Activated T-cell treated with anti-CD3 and anti-CD28 coated beads, Interleukin-2, amount 50 U/mL, for 24 hours (primary cell): ENCODE measurements around the gene NFS1.

Source experiments
- DNase-seq: peaks from one replicate; pipeline ENCODE4 v3.0.0-alpha.2; 2020
- H3K27ac Mint-ChIP-seq: 2 replicates; pipeline ENCODE4 v1.8.0; 2020; ENCODE audit warnings: mild to moderate bottlenecking, mixed read lengths
- H3K27me3 Mint-ChIP-seq: 2 replicates; pipeline ENCODE4 v1.8.0; 2020; ENCODE audit warnings: mixed read lengths
- H3K36me3 Mint-ChIP-seq: 2 replicates; pipeline ENCODE4 v1.8.0; 2020; ENCODE audit warnings: low read depth, mixed read lengths
- H3K4me1 Mint-ChIP-seq: 2 replicates; pipeline ENCODE4 v1.8.0; 2020; ENCODE audit warnings: low read depth, mixed read lengths
- H3K4me3 Mint-ChIP-seq: 2 replicates; pipeline ENCODE4 v1.8.0; 2020; ENCODE audit warnings: mild to moderate bottlenecking, moderate library complexity, mixed read lengths
- H3K9me3 Mint-ChIP-seq: 2 replicates; pipeline ENCODE4 v1.8.0; 2020; ENCODE audit warnings: mixed read lengths

Gene NFS1

GRCh38 chr20:35636095-35636494 lies 63.1 kb downstream of the NFS1 start:
- no peaks in the 10 kb centered on the region for H3K27me3 Mint-ChIP-seq
- no peaks in the 10 kb centered on the region for H3K9me3 Mint-ChIP-seq
- H3K4me1 Mint-ChIP-seq: peaks cover 47% of the 10 kb centered on the region
- no peak overlapping the region for H3K4me3 Mint-ChIP-seq
- peak overlapping the region; percentile 22 for H3K27ac Mint-ChIP-seq
- peaks cover 38% of the 10 kb centered on the region for H3K36me3 Mint-ChIP-seq
- DNase-seq: no peak

- peaks cover 42% of the 10 kb centered on the region for H3K4me1 Mint-ChIP-seq
- H3K27ac Mint-ChIP-seq: peak overlapping the region; percentile 22
- H3K9me3 Mint-ChIP-seq: no peaks in the 10 kb centered on the region
- H3K36me3 Mint-ChIP-seq: peaks cover 40% of the 10 kb centered on the region
- DNase-seq: no peak
- H3K27me3 Mint-ChIP-seq: no peaks in the 10 kb centered on the region
- H3K4me3 Mint-ChIP-seq: no peak overlapping the region
Measured at GRCh38 chr20:35635652-35636051, 63.5 kb downstream of the NFS1 start.

- Mint-ChIP-seq H3K27ac (peak overlapping the region; percentile 51), H3K9me3 (no peaks in the 10 kb centered on the region), H3K4me1 (peaks cover 20% of the 10 kb centered on the region), H3K36me3 (peaks cover 61% of the 10 kb centered on the region), H3K4me3 (no peak overlapping the region), H3K27me3 (no peaks in the 10 kb centered on the region)
- DNase-seq: no peak
Measured at GRCh38 chr20:35632539-35633115, 66.5 kb downstream of the NFS1 start.

- DNase-seq: peak; percentile 18
- Mint-ChIP-seq H3K4me3 (no peak overlapping the region), H3K36me3 (peaks cover 78% of the 10 kb centered on the region), H3K9me3 (no peaks in the 10 kb centered on the region), H3K4me1 (peaks cover 5% of the 10 kb centered on the region), H3K27me3 (no peaks in the 10 kb centered on the region), H3K27ac (peak overlapping the region; percentile 66)
Measured at GRCh38 chr20:35630636-35631035, 68.5 kb downstream of the NFS1 start.

- Mint-ChIP-seq H3K36me3 (peaks cover 84% of the 10 kb centered on the region), H3K27ac (peak overlapping the region; percentile 53), H3K4me1 (no peaks in the 10 kb centered on the region), H3K9me3 (no peaks in the 10 kb centered on the region), H3K4me3 (no peak overlapping the region), H3K27me3 (no peaks in the 10 kb centered on the region)
- DNase-seq: peak; percentile 9
Measured at GRCh38 chr20:35629427-35630145, 69.6 kb downstream of the NFS1 start.

GRCh38 chr20:35627121-35627520 lies 72.0 kb downstream of the NFS1 start:
- no peaks in the 10 kb centered on the region for H3K27me3 Mint-ChIP-seq
- H3K27ac Mint-ChIP-seq: no peak overlapping the region
- DNase-seq: peak; percentile 6
- H3K4me3 Mint-ChIP-seq: no peak overlapping the region
- H3K9me3 Mint-ChIP-seq: no peaks in the 10 kb centered on the region
- peaks cover 70% of the 10 kb centered on the region for H3K36me3 Mint-ChIP-seq
- no peaks in the 10 kb centered on the region for H3K4me1 Mint-ChIP-seq

- Mint-ChIP-seq H3K4me1 (peaks cover under 1% of the 10 kb centered on the region), H3K9me3 (no peaks in the 10 kb centered on the region), H3K4me3 (no peak overlapping the region), H3K27ac (peak overlapping the region; percentile 35), H3K36me3 (peaks cover 68% of the 10 kb centered on the region), H3K27me3 (no peaks in the 10 kb centered on the region)
- DNase-seq: peak; percentile 20
Measured at GRCh38 chr20:35626386-35627001, 72.7 kb downstream of the NFS1 start.

- Mint-ChIP-seq H3K27me3 (no peaks in the 10 kb centered on the region), H3K27ac (peak overlapping the region; percentile 33), H3K4me1 (peaks cover 4% of the 10 kb centered on the region), H3K4me3 (no peak overlapping the region), H3K9me3 (no peaks in the 10 kb centered on the region), H3K36me3 (peaks cover 65% of the 10 kb centered on the region)
- peak; percentile 14 for DNase-seq
Measured at GRCh38 chr20:35625584-35626385, 73.4 kb downstream of the NFS1 start.

- Mint-ChIP-seq H3K4me3 (no peak overlapping the region), H3K27ac (peak overlapping the region; percentile 4), H3K27me3 (no peaks in the 10 kb centered on the region), H3K36me3 (peaks cover 29% of the 10 kb centered on the region), H3K4me1 (peaks cover 44% of the 10 kb centered on the region), H3K9me3 (no peaks in the 10 kb centered on the region)
- no peak for DNase-seq
Measured at GRCh38 chr20:35621560-35621946, 77.6 kb downstream of the NFS1 start.

GRCh38 chr20:35620818-35621559 lies 78.2 kb downstream of the NFS1 start:
- peak overlapping the region; percentile 4 for H3K27ac Mint-ChIP-seq
- H3K4me1 Mint-ChIP-seq: peaks cover 47% of the 10 kb centered on the region
- peaks cover 23% of the 10 kb centered on the region for H3K36me3 Mint-ChIP-seq
- no peak for DNase-seq
- no peaks in the 10 kb centered on the region for H3K9me3 Mint-ChIP-seq
- H3K4me3 Mint-ChIP-seq: no peak overlapping the region
- H3K27me3 Mint-ChIP-seq: no peaks in the 10 kb centered on the region

- peak; percentile 87 for DNase-seq
- H3K27me3 Mint-ChIP-seq: no peaks in the 10 kb centered on the region
- peaks cover 53% of the 10 kb centered on the region for H3K4me1 Mint-ChIP-seq
- peaks cover 10% of the 10 kb centered on the region for H3K36me3 Mint-ChIP-seq
- peak overlapping the region; percentile 96 for H3K27ac Mint-ChIP-seq
- peak overlapping the region; percentile 83 for H3K4me3 Mint-ChIP-seq
- no peaks in the 10 kb centered on the region for H3K9me3 Mint-ChIP-seq
Measured at GRCh38 chr20:35619196-35620095, 79.7 kb downstream of the NFS1 start.

- peaks cover 54% of the 10 kb centered on the region for H3K4me1 Mint-ChIP-seq
- H3K36me3 Mint-ChIP-seq: peaks cover 10% of the 10 kb centered on the region
- no peaks in the 10 kb centered on the region for H3K27me3 Mint-ChIP-seq
- no peaks in the 10 kb centered on the region for H3K9me3 Mint-ChIP-seq
- H3K4me3 Mint-ChIP-seq: peak overlapping the region; percentile 83
- peak overlapping the region; percentile 87 for H3K27ac Mint-ChIP-seq
- DNase-seq: no peak
Measured at GRCh38 chr20:35618263-35619131, 80.7 kb downstream of the NFS1 start.
